Astrocyte (in vitro differentiated cells and primary cell): ENCODE measurements around the gene PCYT2. TPM values are rescaled to one million over a fixed set of nuclear protein-coding genes. Genes with fewer than 3 reads are reported as not detected.

ENCODE experiments used
- DNase-seq: peaks from one replicate; pipeline ENCODE4 v3.0.0-alpha.2; 2010; ENCODE audit warnings: low read depth
- FAIRE-seq: peaks from 2 replicates; lab custom pipeline; 2011; peaks lifted over from hg19 to GRCh38; lab: Jason Lieb, UNC
- H2AFZ ChIP-seq: 2 replicates; pipeline ENCODE4 v1.6.0; 2012; ENCODE audit warnings: low read depth, low read length, inconsistent platforms
- H3K27ac ChIP-seq: 2 replicates; pipeline ENCODE4 v1.5.1; 2011; ENCODE audit warnings: low read depth, low read length, inconsistent platforms
- H3K27me3 ChIP-seq: 2 replicates; pipeline ENCODE4 v1.6.0; 2011; ENCODE audit warnings: low read length, inconsistent platforms; ENCODE audit not compliant: insufficient read depth
- H3K36me3 ChIP-seq: 2 replicates; pipeline ENCODE4 v1.5.1; 2011; ENCODE audit warnings: low read length, inconsistent platforms; ENCODE audit not compliant: insufficient read depth
- H3K4me1 ChIP-seq: 2 replicates; pipeline ENCODE4 v1.5.1; 2011; ENCODE audit warnings: low read length, inconsistent platforms; ENCODE audit not compliant: insufficient read depth
- H3K4me2 ChIP-seq: 2 replicates; pipeline ENCODE4 v1.6.0; 2012; ENCODE audit warnings: low read length, inconsistent platforms
- H3K4me3 ChIP-seq: 2 replicates; pipeline ENCODE4 v1.5.1; 2011; ENCODE audit warnings: low read depth, mild to moderate bottlenecking, low read length, inconsistent platforms; ENCODE audit not compliant: insufficient read depth
- H3K79me2 ChIP-seq: 2 replicates; pipeline ENCODE4 v1.6.0; 2012; ENCODE audit warnings: mild to moderate bottlenecking, low read length, inconsistent platforms; ENCODE audit not compliant: insufficient read depth
- H3K9ac ChIP-seq: 2 replicates; pipeline ENCODE4 v1.6.0; 2012; ENCODE audit warnings: mild to moderate bottlenecking, low read length, inconsistent platforms
- H3K9me3 ChIP-seq: 2 replicates; pipeline ENCODE4 v1.5.1; 2012; ENCODE audit warnings: low read depth, mild to moderate bottlenecking, low read length, inconsistent platforms; ENCODE audit not compliant: insufficient read depth
- H4K20me1 ChIP-seq: 2 replicates; pipeline ENCODE4 v1.6.0; 2012; ENCODE audit warnings: low read length, inconsistent platforms; ENCODE audit not compliant: insufficient read depth
- H3K27ac Mint-ChIP-seq: one replicate; pipeline ENCODE4 v1.8.0; 2021; ENCODE audit warnings: mild to moderate bottlenecking, mixed read lengths; ENCODE audit not compliant: unreplicated experiment
- H3K27me3 Mint-ChIP-seq: one replicate; pipeline ENCODE4 v1.8.0; 2021; ENCODE audit warnings: low read depth, mixed read lengths; ENCODE audit not compliant: unreplicated experiment
- H3K36me3 Mint-ChIP-seq: one replicate; pipeline ENCODE4 v1.8.0; 2021; ENCODE audit warnings: low read depth, mixed read lengths; ENCODE audit not compliant: unreplicated experiment
- H3K4me1 Mint-ChIP-seq: one replicate; pipeline ENCODE4 v1.8.0; 2021; ENCODE audit warnings: low read depth, mixed read lengths; ENCODE audit not compliant: unreplicated experiment
- H3K4me3 Mint-ChIP-seq: one replicate; pipeline ENCODE4 v1.8.0; 2021; ENCODE audit warnings: mild to moderate bottlenecking, moderate library complexity, mixed read lengths; ENCODE audit not compliant: unreplicated experiment
- H3K9me3 Mint-ChIP-seq: one replicate; pipeline ENCODE4 v1.8.0; 2021; ENCODE audit warnings: mild to moderate bottlenecking, mixed read lengths; ENCODE audit not compliant: unreplicated experiment
- EZH2 ChIP-seq: IDR thresholded peaks from 2 replicates; pipeline ENCODE4 v1.6.1; 2012; ENCODE audit warnings: mild to moderate bottlenecking, low read length, inconsistent platforms; ENCODE audit not compliant: insufficient read depth
- total RNA-seq: library from RNA; stranded (reverse); gene quantifications from 2 replicates; pipeline ENCODE4 v1.2.1, GENCODE V29; 2021
- TF ChIP-seq, protein P1 (sequence below): IDR thresholded peaks from 2 replicates; pipeline ENCODE4 v1.5.1; 2011; ENCODE audit warnings: low read depth, mild to moderate bottlenecking, inconsistent platforms, low read length, moderate library complexity; ENCODE audit not compliant: insufficient read depth

PCYT2 gene
- total RNA-seq, 1 donor from 2014 or later = 31.6 TPM

DNA sequence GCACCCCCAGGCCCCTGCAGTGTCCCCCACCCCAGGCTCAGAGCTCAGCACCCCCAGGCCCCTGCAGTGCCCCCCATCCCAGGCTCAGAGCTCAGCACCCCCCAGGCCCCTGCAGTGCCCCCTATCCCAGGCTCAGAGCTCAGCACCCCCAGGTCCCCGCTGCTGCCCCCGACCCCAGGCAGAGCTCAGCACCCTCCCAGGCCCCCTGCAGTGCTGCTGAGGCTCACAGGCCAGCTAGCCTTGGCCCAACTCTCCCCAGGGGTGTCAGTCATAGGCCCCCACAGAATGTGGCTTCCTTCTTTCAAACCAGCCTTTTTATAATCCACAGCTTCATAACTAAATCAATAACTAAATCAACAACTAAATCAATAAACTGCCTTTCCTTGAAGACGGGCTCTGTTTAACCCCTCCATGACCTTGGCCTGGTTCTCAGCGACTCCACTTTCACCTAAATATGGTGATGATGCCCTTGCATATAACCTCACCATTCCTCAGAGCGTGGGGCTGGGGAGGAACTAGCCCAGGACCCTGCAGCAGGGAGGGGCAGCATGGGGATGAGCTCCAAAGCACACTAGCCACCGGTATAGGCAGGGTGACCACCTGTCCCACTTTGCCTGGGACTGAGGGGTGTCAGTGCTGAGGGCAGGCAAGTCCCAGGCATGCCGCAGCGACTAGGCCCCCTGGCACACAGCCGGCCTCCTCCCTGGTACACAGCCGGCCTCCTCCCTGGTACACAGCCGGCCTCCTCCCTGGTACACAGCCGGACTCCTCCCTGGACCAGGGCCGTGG lies 44.8 kb upstream of the PCYT2 start:
- Histone ChIP-seq H3K36me3 (no peaks in the 10 kb centered on the region), H3K9me3 (no peaks in the 10 kb centered on the region), H3K79me2 (no peaks in the 10 kb centered on the region), H3K4me2 (no peak overlapping the region), H3K27me3 (peaks cover 14% of the 10 kb centered on the region), H3K9ac (no peak overlapping the region), H4K20me1 (peaks cover 7% of the 10 kb centered on the region), H3K4me1 (no peaks in the 10 kb centered on the region), H3K27ac (no peak overlapping the region), H3K4me3 (no peak overlapping the region), H2AFZ (no peak overlapping the region)
- Mint-ChIP-seq H3K27me3 (peaks cover 28% of the 10 kb centered on the region), H3K9me3 (peaks cover 2% of the 10 kb centered on the region), H3K4me3 (no peak overlapping the region), H3K36me3 (no peaks in the 10 kb centered on the region), H3K4me1 (peaks cover 3% of the 10 kb centered on the region), H3K27ac (peak overlapping the region; percentile 18)
- no peak for FAIRE-seq
- no peak for DNase-seq
- TF ChIP-seq EZH2 = no peak
- TF ChIP-seq, protein P1, sequence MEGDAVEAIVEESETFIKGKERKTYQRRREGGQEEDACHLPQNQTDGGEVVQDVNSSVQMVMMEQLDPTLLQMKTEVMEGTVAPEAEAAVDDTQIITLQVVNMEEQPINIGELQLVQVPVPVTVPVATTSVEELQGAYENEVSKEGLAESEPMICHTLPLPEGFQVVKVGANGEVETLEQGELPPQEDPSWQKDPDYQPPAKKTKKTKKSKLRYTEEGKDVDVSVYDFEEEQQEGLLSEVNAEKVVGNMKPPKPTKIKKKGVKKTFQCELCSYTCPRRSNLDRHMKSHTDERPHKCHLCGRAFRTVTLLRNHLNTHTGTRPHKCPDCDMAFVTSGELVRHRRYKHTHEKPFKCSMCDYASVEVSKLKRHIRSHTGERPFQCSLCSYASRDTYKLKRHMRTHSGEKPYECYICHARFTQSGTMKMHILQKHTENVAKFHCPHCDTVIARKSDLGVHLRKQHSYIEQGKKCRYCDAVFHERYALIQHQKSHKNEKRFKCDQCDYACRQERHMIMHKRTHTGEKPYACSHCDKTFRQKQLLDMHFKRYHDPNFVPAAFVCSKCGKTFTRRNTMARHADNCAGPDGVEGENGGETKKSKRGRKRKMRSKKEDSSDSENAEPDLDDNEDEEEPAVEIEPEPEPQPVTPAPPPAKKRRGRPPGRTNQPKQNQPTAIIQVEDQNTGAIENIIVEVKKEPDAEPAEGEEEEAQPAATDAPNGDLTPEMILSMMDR = no peak

DNA sequence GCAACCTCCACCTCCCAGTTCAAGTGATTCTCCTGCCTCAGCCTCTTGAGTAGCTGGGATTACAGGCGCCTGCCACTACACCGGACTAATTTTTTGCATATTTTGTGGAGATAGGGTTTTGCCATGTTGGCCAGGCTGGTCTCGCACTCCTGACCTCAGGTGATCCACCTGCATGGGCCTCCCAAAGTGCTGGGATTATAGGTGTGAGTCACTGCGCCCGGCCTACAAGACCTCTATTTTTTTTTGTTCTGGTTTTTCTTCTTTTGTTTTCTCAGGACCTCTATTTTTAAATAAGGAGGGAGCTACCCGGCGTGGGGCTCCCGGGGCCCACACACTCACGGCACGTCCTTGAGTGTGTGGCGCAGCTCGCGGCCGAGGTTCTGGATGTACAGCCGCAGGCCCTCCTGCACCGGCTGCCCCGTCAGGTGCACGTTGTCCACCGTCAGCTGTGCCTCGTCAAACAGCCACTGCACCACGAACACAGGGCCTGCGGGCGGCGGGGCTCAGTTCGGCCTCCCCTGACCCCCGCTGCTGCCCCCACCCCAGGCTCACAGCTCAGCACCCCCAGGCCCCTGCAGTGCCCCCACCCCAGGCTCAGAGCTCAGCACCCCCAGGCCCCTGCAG lies 44.0 kb upstream of the PCYT2 start:
- Histone ChIP-seq H3K79me2 (no peaks in the 10 kb centered on the region), H3K9me3 (no peaks in the 10 kb centered on the region), H3K4me1 (no peaks in the 10 kb centered on the region), H3K9ac (no peak overlapping the region), H3K27me3 (peaks cover 12% of the 10 kb centered on the region), H3K36me3 (no peaks in the 10 kb centered on the region), H3K4me3 (no peak overlapping the region), H2AFZ (no peak overlapping the region), H3K4me2 (no peak overlapping the region), H4K20me1 (peaks cover 7% of the 10 kb centered on the region), H3K27ac (no peak overlapping the region)
- Mint-ChIP-seq H3K27ac (no peak overlapping the region), H3K9me3 (peaks cover 2% of the 10 kb centered on the region), H3K36me3 (no peaks in the 10 kb centered on the region), H3K4me1 (peaks cover 3% of the 10 kb centered on the region), H3K27me3 (peaks cover 32% of the 10 kb centered on the region), H3K4me3 (no peak overlapping the region)
- FAIRE-seq (no peak), DNase-seq (no peak)
- TF ChIP-seq EZH2 = no peak
- TF ChIP-seq, protein P1 = no peak
